ENCODE data around the gene ERVFRD-1.
"Not testable (repeated sequence)": the region's sequence is repeated elsewhere in the genome, so short reads cannot be mapped to it uniquely, and the experiment has no call there.

Gene ERVFRD-1

GRCh38 chr6:11087141-11087812, 24.2 kb downstream of the ERVFRD-1 start:
- DNase-seq (ENCODE audit: low spot score), result not testable (repeated sequence)

GRCh38 chr6:11085758-11086435, 25.6 kb downstream of the ERVFRD-1 start:
- no peak for DNase-seq (ENCODE audit: low spot score)

GRCh38 chr6:11083956-11084355, 27.6 kb downstream of the ERVFRD-1 start:
- no peak for DNase-seq (ENCODE audit: low spot score)

GRCh38 chr6:11083491-11083890, 28.0 kb downstream of the ERVFRD-1 start:
- DNase-seq (ENCODE audit: low spot score), result no peak

- no peak for DNase-seq (ENCODE audit: low spot score)
These were observed 31.2 kb downstream of the ERVFRD-1 start for GRCh38 chr6:11080296-11080695.

- no peak for DNase-seq (ENCODE audit: low spot score)
These were observed 33.3 kb downstream of the ERVFRD-1 start for GRCh38 chr6:11078266-11078665.

GRCh38 chr6:11076540-11076939, 35.0 kb downstream of the ERVFRD-1 start:
- no peak for DNase-seq (ENCODE audit: low spot score)

- no peak for DNase-seq (ENCODE audit: low spot score)
These were observed 39.4 kb downstream of the ERVFRD-1 start for GRCh38 chr6:11072101-11072500.

GRCh38 chr6:11069760-11070159, 41.8 kb downstream of the ERVFRD-1 start:
- no peak for DNase-seq (ENCODE audit: low spot score)

- DNase-seq (ENCODE audit: low spot score), result no peak
These were observed 44.2 kb downstream of the ERVFRD-1 start for GRCh38 chr6:11067348-11067747.

- no peak for DNase-seq (ENCODE audit: low spot score)
These were observed 44.8 kb downstream of the ERVFRD-1 start for GRCh38 chr6:11066505-11067347.

- DNase-seq (ENCODE audit: low spot score), result no peak
These were observed 45.9 kb downstream of the ERVFRD-1 start for GRCh38 chr6:11065436-11066202.

GRCh38 chr6:11064836-11065235, 46.7 kb downstream of the ERVFRD-1 start:
- no peak for DNase-seq (ENCODE audit: low spot score)

GRCh38 chr6:11062715-11063114, 48.8 kb downstream of the ERVFRD-1 start:
- DNase-seq (ENCODE audit: low spot score), result no peak

GRCh38 chr6:11062083-11062482, 49.4 kb downstream of the ERVFRD-1 start:
- DNase-seq (ENCODE audit: low spot score), result no peak

GRCh38 chr6:11058406-11058805, 53.1 kb downstream of the ERVFRD-1 start:
- DNase-seq (ENCODE audit: low spot score), result no peak

GRCh38 chr6:11056871-11057270, 54.7 kb downstream of the ERVFRD-1 start:
- DNase-seq (ENCODE audit: low spot score), result no peak

GRCh38 chr6:11055127-11055627, 56.3 kb downstream of the ERVFRD-1 start:
- no peak for DNase-seq (ENCODE audit: low spot score)

GRCh38 chr6:11054722-11055121, 56.8 kb downstream of the ERVFRD-1 start:
- DNase-seq (ENCODE audit: low spot score), result no peak

GRCh38 chr6:11053307-11053706, 58.2 kb downstream of the ERVFRD-1 start:
- no peak for DNase-seq (ENCODE audit: low spot score)
